Effector CD4-positive, alpha-beta T cell (primary cell): ENCODE results near the gene IFT57.
"Not testable (repeated sequence)": the region's sequence is repeated elsewhere in the genome, so short reads cannot be mapped to it uniquely, and the experiment has no call there.

Experiments used
- DNase-seq: peaks from one replicate; pipeline ENCODE4 v3.0.0-alpha.2; 2020

Gene IFT57

GRCh38 chr3:108157273-108157672, 65.0 kb downstream of the IFT57 start:
- no peak for DNase-seq

GRCh38 chr3:108156312-108156853, 65.8 kb downstream of the IFT57 start:
- DNase-seq = no peak

- not testable (repeated sequence) for DNase-seq
These were observed 66.6 kb downstream of the IFT57 start for GRCh38 chr3:108155642-108156041.

- DNase-seq = peak; percentile 29
These were observed 68.7 kb downstream of the IFT57 start for GRCh38 chr3:108153451-108153981.

DNA sequence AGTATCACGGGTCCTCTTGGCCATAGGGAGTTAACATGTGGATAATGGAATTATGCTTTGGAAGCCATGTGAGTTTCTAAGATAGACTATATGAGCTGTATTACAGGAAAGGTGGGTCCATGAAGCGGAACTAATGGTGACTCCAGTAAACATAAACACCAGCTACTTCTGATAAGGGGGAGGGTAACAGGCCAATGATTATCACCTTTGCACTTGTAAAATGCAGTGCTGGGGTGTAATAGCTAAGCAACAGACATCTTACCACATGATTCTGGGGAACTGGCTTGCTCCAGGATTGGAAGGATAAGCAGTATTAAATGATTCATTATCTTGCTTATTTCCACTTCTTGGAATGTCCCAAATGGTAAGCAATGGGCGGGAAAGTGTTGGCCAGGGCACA, 70.0 kb downstream of the IFT57 start:
- no peak for DNase-seq

- no peak for DNase-seq
These were observed 72.0 kb downstream of the IFT57 start for GRCh38 chr3:108150200-108150599.

DNA sequence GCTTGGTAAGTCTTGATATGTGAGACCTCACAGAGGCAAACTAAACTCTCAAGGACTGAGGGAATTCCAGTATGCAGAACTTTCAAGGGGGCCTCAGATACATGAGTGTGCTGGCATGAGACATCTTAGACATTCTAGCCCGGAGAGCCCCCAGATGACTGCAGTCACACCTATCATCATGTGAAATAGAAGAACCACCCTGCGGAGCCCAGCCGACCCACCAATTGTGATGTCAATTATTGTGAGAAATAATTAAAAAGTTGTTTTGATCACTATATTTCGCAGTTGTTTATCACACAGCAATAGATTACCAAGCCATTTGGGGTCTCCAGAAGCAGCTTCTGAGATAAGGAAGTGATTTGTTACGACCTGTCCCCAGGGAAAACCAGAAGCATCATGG, 76.1 kb downstream of the IFT57 start:
- no peak for DNase-seq

GRCh38 chr3:108145578-108145977, 76.6 kb downstream of the IFT57 start:
- DNase-seq = no peak

- no peak for DNase-seq
These were observed 84.8 kb downstream of the IFT57 start for GRCh38 chr3:108137460-108137814.

- no peak for DNase-seq
These were observed 85.4 kb downstream of the IFT57 start for GRCh38 chr3:108136561-108137459.

DNA sequence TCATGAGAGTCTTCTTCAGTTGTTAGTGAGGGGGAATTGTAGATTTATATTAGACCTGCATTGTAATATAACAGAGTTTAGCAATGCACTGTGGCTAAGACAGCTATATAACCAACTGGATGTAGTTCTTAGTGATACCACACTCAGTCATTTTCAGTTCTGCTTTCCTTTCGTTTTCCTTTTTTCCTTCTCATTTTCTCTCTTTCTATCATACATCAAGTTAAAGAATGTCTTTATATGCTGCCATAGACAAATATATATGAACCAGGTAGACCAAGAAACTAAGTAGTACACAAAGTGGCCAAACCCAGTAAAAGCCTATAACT, 87.7 kb downstream of the IFT57 start:
- no peak for DNase-seq

GRCh38 chr3:108133858-108134554, 88.2 kb downstream of the IFT57 start:
- DNase-seq = no peak

- DNase-seq = no peak
These were observed 89.2 kb downstream of the IFT57 start for GRCh38 chr3:108133048-108133369.

- no peak for DNase-seq
These were observed 90.6 kb downstream of the IFT57 start for GRCh38 chr3:108131475-108132134.

DNA sequence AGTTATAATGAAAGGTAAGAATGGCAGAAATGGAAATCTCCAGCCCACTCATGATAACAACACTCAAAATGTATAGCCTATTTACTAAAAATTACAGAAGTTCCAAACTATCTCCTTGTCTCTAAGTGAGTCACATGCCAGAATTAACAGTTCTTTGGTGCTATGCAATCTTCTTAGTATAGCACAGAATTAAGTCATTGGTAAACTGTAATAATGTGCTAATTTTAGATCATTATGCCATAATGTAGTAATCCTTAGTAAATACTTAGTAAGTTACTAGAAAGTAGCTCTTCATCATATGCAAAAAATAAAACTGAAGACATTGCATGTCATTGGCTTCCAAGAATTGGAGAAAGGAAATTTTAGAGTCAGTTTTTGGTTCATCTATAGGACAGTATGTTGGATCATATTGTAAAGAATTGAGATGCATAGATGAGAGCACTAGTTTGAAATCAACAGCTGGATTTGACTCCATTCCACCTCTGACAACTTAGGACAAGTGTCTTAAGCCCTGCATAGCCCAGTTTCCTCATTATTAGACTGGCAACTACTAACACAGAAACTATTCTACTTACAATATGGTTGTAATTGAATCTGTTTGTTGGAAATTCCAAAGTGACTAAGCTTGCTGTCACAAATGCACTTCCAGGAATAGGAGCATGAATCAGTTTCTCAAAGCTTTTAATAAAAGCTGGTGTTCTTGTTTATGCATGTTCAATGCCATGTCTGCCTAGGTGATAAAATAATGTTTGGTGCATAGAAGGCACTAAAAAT, 91.3 kb downstream of the IFT57 start:
- no peak for DNase-seq

GRCh38 chr3:108130236-108130635, 92.0 kb downstream of the IFT57 start:
- DNase-seq = no peak

DNA sequence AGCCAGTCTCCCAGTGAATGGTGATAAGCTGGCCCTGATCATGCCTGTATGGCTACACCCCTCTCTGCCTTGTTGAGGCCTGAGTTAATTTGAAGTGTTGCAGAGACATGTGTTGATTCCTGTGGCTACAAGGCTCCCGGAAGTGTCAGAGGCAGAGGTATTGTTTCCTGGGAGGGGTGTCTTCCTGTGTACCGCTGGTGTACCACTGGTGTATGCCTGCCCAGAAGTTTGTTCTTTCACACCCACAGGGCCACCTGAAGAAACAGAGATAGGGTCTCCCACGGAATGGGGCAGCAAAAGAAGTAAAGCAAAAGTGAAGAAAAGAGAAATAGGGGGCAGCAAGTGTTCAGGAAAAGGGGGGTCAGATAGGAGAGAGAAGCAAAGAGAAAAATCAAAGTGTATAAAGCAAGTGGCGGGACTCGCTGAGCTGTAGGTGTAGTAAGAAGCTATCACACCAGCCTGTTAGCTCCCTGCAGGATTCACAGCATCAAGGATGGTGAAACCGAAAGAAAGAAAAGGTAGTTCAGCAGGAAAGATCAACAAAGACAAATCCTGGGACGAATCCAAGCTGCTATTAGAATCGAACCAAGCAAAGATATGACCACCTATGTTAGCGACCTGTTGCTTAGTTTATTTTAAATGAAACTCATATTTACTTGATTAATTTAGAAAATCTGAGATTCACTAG, 94.8 kb downstream of the IFT57 start:
- peak; percentile 39 for DNase-seq

GRCh38 chr3:108126348-108126747, 95.9 kb downstream of the IFT57 start:
- DNase-seq = no peak

- DNase-seq = peak; percentile 52
These were observed 96.6 kb downstream of the IFT57 start for GRCh38 chr3:108125550-108126071.

DNA sequence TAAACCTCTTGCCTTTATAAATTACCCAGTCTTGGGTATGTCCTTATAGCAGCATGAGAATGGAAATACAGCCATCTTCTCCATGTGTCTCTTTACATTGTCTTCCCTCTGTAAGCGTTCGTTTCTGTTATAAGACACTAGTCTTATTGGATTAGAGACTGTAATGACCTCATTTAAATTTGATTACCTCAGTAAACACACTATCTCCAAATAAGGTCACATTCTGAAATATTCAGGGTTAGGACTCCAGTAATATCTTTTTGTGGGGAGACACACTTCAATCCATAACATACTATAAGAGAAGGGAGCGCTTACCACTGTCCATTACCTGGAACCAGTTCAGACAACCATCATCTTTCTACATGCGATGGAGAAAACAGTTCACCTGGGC, 97.1 kb downstream of the IFT57 start:
- no peak for DNase-seq

- peak; percentile 58 for DNase-seq
These were observed 97.7 kb downstream of the IFT57 start for GRCh38 chr3:108124337-108125152.
